Cortex of kidney (tissue), 1 donor: ENCODE measurements around the gene ADGRG7.

Experiments used
- DNase-seq: peaks from one replicate; lab custom pipeline; 2025; lab: John Stamatoyannopoulos, UW

Gene ADGRG7

DNA sequence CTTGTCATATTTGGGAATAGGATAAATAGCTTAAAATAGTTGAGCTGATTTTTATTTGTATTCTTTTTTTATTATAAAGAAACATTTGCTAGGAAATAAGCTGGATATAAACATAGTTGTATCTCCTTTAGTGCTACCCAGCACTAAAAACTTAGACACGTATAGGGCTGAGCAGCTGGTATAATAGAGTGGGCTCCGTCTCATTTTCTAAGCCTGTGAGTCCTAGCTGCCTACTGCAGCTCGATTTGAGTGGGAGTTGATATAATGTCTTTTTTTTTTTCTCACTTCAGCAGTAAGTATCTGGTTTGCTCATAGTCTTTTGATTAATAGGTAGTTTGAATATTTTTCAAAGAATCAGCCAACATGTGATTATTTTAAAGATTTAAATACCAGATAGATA lies 134.1 kb downstream of the ADGRG7 start:
- no peak for DNase-seq

DNA sequence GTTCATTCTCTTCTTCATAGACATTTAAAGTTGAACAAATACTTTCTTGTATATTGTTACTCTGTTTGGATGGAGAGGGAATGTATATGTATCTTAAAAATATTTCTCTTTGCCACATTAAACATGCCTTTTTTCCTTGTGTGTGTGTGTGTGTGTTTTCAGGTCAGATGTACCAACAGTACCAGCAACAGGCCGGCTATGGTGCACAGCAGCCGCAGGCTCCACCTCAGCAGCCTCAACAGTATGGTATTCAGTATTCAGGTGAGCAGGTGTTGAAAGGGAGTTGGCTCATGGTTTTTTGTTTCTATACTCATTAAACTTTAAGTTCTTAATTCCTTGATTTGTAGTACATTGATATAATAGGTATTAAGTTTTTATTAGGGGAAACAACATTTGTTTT lies 135.3 kb downstream of the ADGRG7 start:
- no peak for DNase-seq
